Activated naive CD4-positive, alpha-beta T cell treated with anti-CD3 and anti-CD28 coated beads, Interleukin-2, amount 50 U/mL, for 72 hours (primary cell): ENCODE measurements around the gene TFF2. TPM values are rescaled to one million over a fixed set of nuclear protein-coding genes. Genes with fewer than 3 reads are reported as not detected.

ENCODE experiments used
- ATAC-seq, 2 donors: fragments of 150-1000 bp; cut with Tn5 transposase; 2 replicates each; pipeline ENCODE4 v1.10.0; 2021; ENCODE audit warnings: mild to moderate bottlenecking in 2 of 2, moderate library complexity in 2 of 2
- DNase-seq, 2 donors: peaks; one replicate each; pipeline ENCODE4 v3.0.0; 2021 to 2022; ENCODE audit warnings: low spot score in 2 of 2
- H3K27ac Mint-ChIP-seq, 2 donors: one replicate each; pipeline ENCODE4 v1.8.0; 2022; ENCODE audit warnings: mild to moderate bottlenecking in 2 of 2, mixed read lengths in 2 of 2
- H3K36me3 Mint-ChIP-seq, 2 donors: one replicate each; pipeline ENCODE4 v1.8.0; 2022; ENCODE audit warnings: mixed read lengths in 2 of 2
- H3K9me3 Mint-ChIP-seq, 2 donors: one replicate each; pipeline ENCODE4 v1.8.0; 2022; ENCODE audit warnings: mixed read lengths in 2 of 2
- total RNA-seq, 2 donors: library from RNA; stranded (reverse); gene quantifications; one replicate each; pipeline ENCODE4 v1.2.3, GENCODE V29; 2022

Gene TFF2
- total RNA-seq, 2 donors from 2014 or later = not detected

- no peaks in the 10 kb centered on the region for H3K36me3 Mint-ChIP-seq
- no peaks in the 10 kb centered on the region for H3K9me3 Mint-ChIP-seq
- no peak for DNase-seq
- H3K27ac Mint-ChIP-seq = no peak overlapping the region
- no peak for ATAC-seq
Observed at GRCh38 chr21:42344631-42345030, 6.2 kb downstream of the TFF2 start.

- ATAC-seq (no peak), DNase-seq (no peak)
- H3K27ac Mint-ChIP-seq = no peak overlapping the region
- H3K9me3 Mint-ChIP-seq = no peaks in the 10 kb centered on the region
- no peaks in the 10 kb centered on the region for H3K36me3 Mint-ChIP-seq
Observed at GRCh38 chr21:42343963-42344510, 6.8 kb downstream of the TFF2 start.

- Mint-ChIP-seq H3K27ac (no peak overlapping the region), H3K36me3 (no peaks in the 10 kb centered on the region)
- ATAC-seq = no peak
Observed at GRCh38 chr21:42343556-42343955, 7.2 kb downstream of the TFF2 start.

GRCh38 chr21:42343101-42343500 is 7.7 kb downstream of the TFF2 start:
- no peak for DNase-seq
- no peaks in the 10 kb centered on the region for H3K36me3 Mint-ChIP-seq
- H3K9me3 Mint-ChIP-seq = no peaks in the 10 kb centered on the region
- peak overlapping the region in 1 of 2 donors; percentile 66 for H3K27ac Mint-ChIP-seq
- no peak for ATAC-seq

More at GRCh38 chr21:42343556-42343955, 7.2 kb downstream of the TFF2 start:
- DNase-seq = no peak
- H3K9me3 Mint-ChIP-seq = no peaks in the 10 kb centered on the region

GRCh38 chr21:42341776-42342542 is 8.8 kb downstream of the TFF2 start:
- ATAC-seq (no peak), DNase-seq (no peak)
- Mint-ChIP-seq H3K9me3 (no peaks in the 10 kb centered on the region), H3K27ac (no peak overlapping the region), H3K36me3 (no peaks in the 10 kb centered on the region)

- H3K27ac Mint-ChIP-seq = no peak overlapping the region
- no peaks in the 10 kb centered on the region for H3K36me3 Mint-ChIP-seq
Observed at GRCh38 chr21:42340187-42341050, 10.4 kb downstream of the TFF2 start.

GRCh38 chr21:42338729-42339715 is 11.8 kb downstream of the TFF2 start:
- no peak overlapping the region for H3K27ac Mint-ChIP-seq
- H3K36me3 Mint-ChIP-seq = no peaks in the 10 kb centered on the region

More at GRCh38 chr21:42340187-42341050, 10.4 kb downstream of the TFF2 start:
- ATAC-seq = no peak
- H3K9me3 Mint-ChIP-seq = no peaks in the 10 kb centered on the region
- DNase-seq = no peak

GRCh38 chr21:42337830-42338728 is 12.7 kb downstream of the TFF2 start:
- H3K9me3 Mint-ChIP-seq = no peaks in the 10 kb centered on the region
- no peaks in the 10 kb centered on the region for H3K36me3 Mint-ChIP-seq
- H3K27ac Mint-ChIP-seq = peak overlapping the region in 1 of 2 donors; percentile 48
- DNase-seq = peak; percentile 69 to 84
- ATAC-seq = peak; percentile 86 to 98

More at GRCh38 chr21:42338729-42339715, 11.8 kb downstream of the TFF2 start:
- no peak for DNase-seq
- peak; percentile 26 to 78 for ATAC-seq
- H3K9me3 Mint-ChIP-seq = no peaks in the 10 kb centered on the region

GRCh38 chr21:42337276-42337675 is 13.5 kb downstream of the TFF2 start:
- H3K9me3 Mint-ChIP-seq = peaks cover 0 to 4% of the 10 kb centered on the region in 2 donors
- peak overlapping the region in 1 of 2 donors; percentile 48 for H3K27ac Mint-ChIP-seq
- no peak for ATAC-seq
- peaks cover 0 to 5% of the 10 kb centered on the region in 2 donors for H3K36me3 Mint-ChIP-seq
- no peak for DNase-seq

- Mint-ChIP-seq H3K27ac (no peak overlapping the region), H3K9me3 (peaks cover 9 to 11% of the 10 kb centered on the region in 2 donors), H3K36me3 (peaks cover 11 to 17% of the 10 kb centered on the region in 2 donors)
- no peak for DNase-seq
- ATAC-seq = no peak
Observed at GRCh38 chr21:42336054-42336453, 14.7 kb downstream of the TFF2 start.

GRCh38 chr21:42332557-42333317 is 18.1 kb downstream of the TFF2 start:
- ATAC-seq (no peak), DNase-seq (no peak)
- Mint-ChIP-seq H3K36me3 (peaks cover 12 to 21% of the 10 kb centered on the region in 2 donors), H3K27ac (no peak overlapping the region), H3K9me3 (peaks cover 12 to 18% of the 10 kb centered on the region in 2 donors)

GRCh38 chr21:42331660-42332059 is 19.1 kb downstream of the TFF2 start:
- H3K9me3 Mint-ChIP-seq = peaks cover 12 to 18% of the 10 kb centered on the region in 2 donors
- ATAC-seq = no peak
- H3K27ac Mint-ChIP-seq = no peak overlapping the region

GRCh38 chr21:42330380-42331371 is 20.1 kb downstream of the TFF2 start:
- ATAC-seq (no peak), DNase-seq (no peak)
- no peak overlapping the region for H3K27ac Mint-ChIP-seq
- peaks cover 12 to 21% of the 10 kb centered on the region in 2 donors for H3K36me3 Mint-ChIP-seq
- peaks cover 12 to 18% of the 10 kb centered on the region in 2 donors for H3K9me3 Mint-ChIP-seq

More at GRCh38 chr21:42331660-42332059, 19.1 kb downstream of the TFF2 start:
- no peak for DNase-seq
- peaks cover 12 to 21% of the 10 kb centered on the region in 2 donors for H3K36me3 Mint-ChIP-seq
